A673 (cell line): ENCODE data around the gene KRT38. TPM values are rescaled to one million over a fixed set of nuclear protein-coding genes. Genes with fewer than 3 reads are reported as not detected.

Source experiments
- BruUV-seq: library from RNA; stranded (reverse); fragments of 400-500 nt; replicated peaks from 2 replicates; lab custom pipeline; 2021; lab: Mats Ljungman, UMichigan
- CTCF ChIA-PET: fragments of 300-600 bp; sonication (Branson Sonifier 250); formaldehyde crosslinking; loops from one replicate; lab custom pipeline; 2022; ENCODE audit warnings: antibody characterized with exemption; lab: Charles Lee
- POLR2A ChIA-PET: fragments of 300-600 bp; sonication (Branson Sonifier 250); formaldehyde crosslinking; loops from one replicate; lab custom pipeline; 2022; ENCODE audit warnings: antibody characterized with exemption; ENCODE audit not compliant: low non-redundant PET; lab: Charles Lee
- DNase-seq: peaks from one replicate; pipeline ENCODE4 v3.0.0-alpha.2; 2015; ENCODE audit warnings: low spot score
- H3K27ac ChIP-seq: fragments of 200-600 bp; sonication (generic); 2 replicates; pipeline ENCODE4 v1.5.1; 2016; ENCODE audit warnings: mixed run types, low read depth, mild to moderate bottlenecking, mixed read lengths, antibody characterized with exemption, low read length; ENCODE audit not compliant: poor library complexity, severe bottlenecking
- H3K27me3 ChIP-seq: fragments of 200-600 bp; sonication (generic); replicated peaks from 2 replicates; pipeline ENCODE4 v1.6.1; 2017; ENCODE audit warnings: mixed run types, low read depth, mild to moderate bottlenecking, mixed read lengths, antibody characterized with exemption, low read length; ENCODE audit not compliant: insufficient read depth, poor library complexity
- H3K36me3 ChIP-seq: fragments of 200-600 bp; sonication (generic); 2 replicates; pipeline ENCODE4 v1.6.1; 2016; ENCODE audit warnings: mixed run types, mild to moderate bottlenecking, mixed read lengths, antibody characterized with exemption, low read length; ENCODE audit not compliant: insufficient read depth, poor library complexity, severe bottlenecking
- H3K4me1 ChIP-seq: fragments of 200-600 bp; sonication (generic); 2 replicates; pipeline ENCODE4 v1.6.1; 2017; ENCODE audit warnings: mixed run types, mild to moderate bottlenecking, mixed read lengths, antibody characterized with exemption, low read length; ENCODE audit not compliant: insufficient read depth, poor library complexity, severe bottlenecking
- H3K4me3 ChIP-seq: fragments of 200-600 bp; sonication (generic); 2 replicates; pipeline ENCODE4 v1.5.1; 2016; ENCODE audit warnings: low read depth, mixed run types, mild to moderate bottlenecking, mixed read lengths, low read length; ENCODE audit not compliant: poor library complexity, severe bottlenecking
- H3K9me3 ChIP-seq: fragments of 200-600 bp; sonication (generic); 2 replicates; pipeline ENCODE4 v1.6.1; 2016; ENCODE audit warnings: mixed run types, low read depth, mild to moderate bottlenecking, mixed read lengths, antibody characterized with exemption, low read length; ENCODE audit not compliant: poor library complexity, severe bottlenecking
- CTCF ChIP-seq: fragments of 300-800, 200-600 bp; sonication (generic); conservative IDR thresholded peaks from 2 replicates; pipeline ENCODE4 v1.5.1; 2017; ENCODE audit warnings: low read depth, mild to moderate bottlenecking, antibody characterized with exemption, low read length, moderate library complexity, mixed read lengths
- EZH2 ChIP-seq: fragments of 200-600 bp; sonication (generic); IDR thresholded peaks from 2 replicates; pipeline ENCODE4 v1.6.1; 2017; ENCODE audit warnings: borderline replicate concordance, low read depth, mild to moderate bottlenecking, mixed read lengths, antibody characterized with exemption, low read length; ENCODE audit not compliant: poor library complexity, severe bottlenecking
- intact Hi-C: fragments of 100-400 bp; cut with micrococcal nuclease; formaldehyde crosslinking; loops from one replicate; pipeline ENCODE4 v1.10.0; 2022; ENCODE audit not compliant: unreplicated experiment
- total RNA-seq: library from RNA; stranded (reverse); gene quantifications from 2 replicates; pipeline ENCODE4 v1.2.3, GENCODE V29; 2021

The KRT38 gene
- total RNA-seq, 1 experiment from 2014 or later: not detected

- no peak for TF ChIP-seq EZH2
- TF ChIP-seq CTCF: no peak
- ChIA-PET POLR2A (no interaction called here), CTCF (no interaction called here)
- Histone ChIP-seq H3K9me3 (peaks cover 2% of the 10 kb centered on the region), H3K36me3 (no peaks in the 10 kb centered on the region), H3K27me3 (no peaks in the 10 kb centered on the region), H3K27ac (no peak overlapping the region), H3K4me3 (no peak overlapping the region), H3K4me1 (no peaks in the 10 kb centered on the region)
- no peak for DNase-seq
- no TSS peak for BruUV-seq
- intact Hi-C loops: no loop called here
These were observed 54.6 kb downstream of the KRT38 start for GRCh38 chr17:41386227-41386626.

Other genes with a start within 250 kb of the KRT38 start
- not detected in 2 replicates for gene KRTAP9-2, start 214.3 kb downstream of the KRT38 start, total RNA-seq
- gene KRTAP9-3, start 208.5 kb downstream of the KRT38 start, total RNA-seq: not detected in 2 replicates
- not detected in 2 replicates for gene KRTAP9-8, start 203.0 kb downstream of the KRT38 start, total RNA-seq
- gene KRTAP9-4, start 191.3 kb downstream of the KRT38 start, total RNA-seq: not detected in 2 replicates
- gene KRTAP9-9, start 185.6 kb downstream of the KRT38 start, total RNA-seq: not detected in 2 replicates
- not detected in 2 replicates for gene KRTAP9-6, start 175.6 kb downstream of the KRT38 start, total RNA-seq
- gene KRTAP9-7, start 165.3 kb downstream of the KRT38 start, total RNA-seq: not detected in 2 replicates
- gene KRTAP29-1, start 138.1 kb downstream of the KRT38 start, total RNA-seq: not detected in 2 replicates
- not detected in 2 replicates for gene KRTAP16-1, start 131.7 kb downstream of the KRT38 start, total RNA-seq
- not detected in 2 replicates for gene KRTAP17-1, start 125.3 kb downstream of the KRT38 start, total RNA-seq
- gene KRT33A, start 90.2 kb downstream of the KRT38 start, total RNA-seq: not detected in 2 replicates
- not detected in 2 replicates for gene KRT33B, start 71.2 kb downstream of the KRT38 start, total RNA-seq
- gene KRT34, start 58.7 kb downstream of the KRT38 start, total RNA-seq: not detected in 2 replicates
- gene KRT31, start 43.4 kb downstream of the KRT38 start, total RNA-seq: not detected in 2 replicates
- not detected in 2 replicates for gene KRT37, start 16.4 kb downstream of the KRT38 start, total RNA-seq
- gene KRT32, start 26.4 kb upstream of the KRT38 start, total RNA-seq: not detected in 2 replicates
- gene KRT35, start 40.2 kb upstream of the KRT38 start, total RNA-seq: not detected in 2 replicates
- not detected in 2 replicates for gene KRT36, start 48.9 kb upstream of the KRT38 start, total RNA-seq
- gene KRT13, start 64.6 kb upstream of the KRT38 start, total RNA-seq: not detected in 2 replicates
- gene KRT15, start 77.9 kb upstream of the KRT38 start, total RNA-seq: not detected in 2 replicates
- gene KRT19, start 87.3 kb upstream of the KRT38 start, total RNA-seq: 0.34 and 0.74 TPM in 2 replicates
- gene KRT9, start 131.1 kb upstream of the KRT38 start, total RNA-seq: not detected in 2 replicates
- not detected in 2 replicates for gene KRT14, start 145.9 kb upstream of the KRT38 start, total RNA-seq
- gene KRT16, start 171.8 kb upstream of the KRT38 start, total RNA-seq: not detected in 2 replicates
- gene KRT17, start 183.6 kb upstream of the KRT38 start, total RNA-seq: 54.1 and 82.2 TPM in 2 replicates
- 504 and 524 TPM in 2 replicates for gene EIF1, start 247.9 kb upstream of the KRT38 start, total RNA-seq